ENCODE results near the gene EP400.

The EP400 gene

GRCh38 chr12:132020292-132020691 is 70.5 kb downstream of the EP400 start:
- H3K4me3 ChIP-seq (replicated peaks in 1 of 2; ENCODE audit: low read depth in 2 of 2, low read length in 2 of 2) = no peak overlapping the region
- TF ChIP-seq, protein P1, sequence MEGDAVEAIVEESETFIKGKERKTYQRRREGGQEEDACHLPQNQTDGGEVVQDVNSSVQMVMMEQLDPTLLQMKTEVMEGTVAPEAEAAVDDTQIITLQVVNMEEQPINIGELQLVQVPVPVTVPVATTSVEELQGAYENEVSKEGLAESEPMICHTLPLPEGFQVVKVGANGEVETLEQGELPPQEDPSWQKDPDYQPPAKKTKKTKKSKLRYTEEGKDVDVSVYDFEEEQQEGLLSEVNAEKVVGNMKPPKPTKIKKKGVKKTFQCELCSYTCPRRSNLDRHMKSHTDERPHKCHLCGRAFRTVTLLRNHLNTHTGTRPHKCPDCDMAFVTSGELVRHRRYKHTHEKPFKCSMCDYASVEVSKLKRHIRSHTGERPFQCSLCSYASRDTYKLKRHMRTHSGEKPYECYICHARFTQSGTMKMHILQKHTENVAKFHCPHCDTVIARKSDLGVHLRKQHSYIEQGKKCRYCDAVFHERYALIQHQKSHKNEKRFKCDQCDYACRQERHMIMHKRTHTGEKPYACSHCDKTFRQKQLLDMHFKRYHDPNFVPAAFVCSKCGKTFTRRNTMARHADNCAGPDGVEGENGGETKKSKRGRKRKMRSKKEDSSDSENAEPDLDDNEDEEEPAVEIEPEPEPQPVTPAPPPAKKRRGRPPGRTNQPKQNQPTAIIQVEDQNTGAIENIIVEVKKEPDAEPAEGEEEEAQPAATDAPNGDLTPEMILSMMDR (IDR thresholded peaks at IDR 0.05; ENCODE audit: low read depth, low read length) = no peak
- DNase-seq (ENCODE audit: low read depth in 2 of 2) = no peak

DNA sequence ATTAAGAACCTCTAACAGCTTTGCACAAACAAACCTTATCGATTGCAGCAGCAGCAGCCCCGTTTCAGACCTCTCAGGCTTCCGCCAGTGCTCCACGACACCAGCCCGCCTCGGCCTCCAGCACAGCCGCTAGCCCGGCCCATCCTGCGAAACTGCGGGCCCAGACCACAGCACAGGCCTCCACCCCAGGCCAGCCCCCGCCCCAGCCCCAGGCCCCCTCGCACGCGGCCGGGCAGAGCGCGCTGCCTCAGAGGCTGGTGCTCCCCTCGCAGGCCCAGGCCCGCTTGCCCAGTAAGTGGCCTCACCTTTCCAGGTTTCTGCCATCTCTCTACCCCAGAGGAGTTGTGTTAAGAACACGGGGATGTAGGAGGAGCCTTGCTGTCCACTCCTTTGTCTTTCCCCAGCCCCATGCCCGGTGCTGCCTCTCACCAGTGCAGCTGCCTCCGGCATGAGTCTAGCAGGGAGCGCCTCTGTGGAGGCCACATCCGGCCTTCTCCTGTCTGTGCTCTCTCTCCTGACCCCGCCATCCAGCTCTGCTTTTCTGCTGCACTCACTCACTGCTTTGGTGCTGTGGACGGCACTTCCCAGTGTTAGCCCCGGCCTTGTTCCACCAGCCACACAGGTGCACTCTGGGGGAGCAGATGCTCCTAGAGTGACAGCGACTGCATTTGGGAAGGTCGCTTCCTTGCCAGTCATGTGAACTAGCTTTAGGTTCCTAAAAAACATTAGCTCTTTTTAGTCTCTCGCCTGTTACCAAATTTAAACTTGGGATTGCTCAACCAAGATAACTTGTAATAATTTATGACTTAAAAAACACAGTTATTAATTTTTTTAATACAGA is 71.5 kb downstream of the EP400 start:
- no peak for DNase-seq (ENCODE audit: low read depth in 2 of 2)
- no peak overlapping the region for H3K4me3 ChIP-seq (replicated peaks in 1 of 2; ENCODE audit: low read depth in 2 of 2, low read length in 2 of 2)
- TF ChIP-seq, protein P1 (IDR thresholded peaks at IDR 0.05; ENCODE audit: low read depth, low read length) = no peak

DNA sequence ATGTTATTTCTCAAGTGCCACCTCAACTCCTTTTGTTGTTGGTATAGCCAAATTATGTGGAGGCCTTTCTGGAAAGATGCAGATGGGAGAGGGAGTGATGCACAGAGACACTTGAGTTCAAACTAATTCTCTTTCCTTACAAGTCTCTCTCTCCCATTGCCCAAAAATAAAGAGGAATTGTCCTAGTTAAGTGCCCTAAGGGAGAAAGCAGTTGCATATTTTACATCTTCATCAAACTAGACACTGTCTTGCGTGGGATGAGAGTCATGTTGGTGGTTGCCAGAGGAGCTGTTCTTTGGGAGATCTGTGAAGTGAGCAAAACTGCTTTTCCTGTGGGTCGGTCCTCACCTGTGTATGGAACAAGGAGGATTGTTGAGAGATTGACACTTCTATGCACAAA is 72.2 kb downstream of the EP400 start:
- TF ChIP-seq, protein P1 (IDR thresholded peaks at IDR 0.05; ENCODE audit: low read depth, low read length) = no peak
- no peak overlapping the region for H3K4me3 ChIP-seq (replicated peaks in 1 of 2; ENCODE audit: low read depth in 2 of 2, low read length in 2 of 2)
- DNase-seq (ENCODE audit: low read depth in 2 of 2) = no peak

- DNase-seq (ENCODE audit: low read depth in 2 of 2) = no peak
Observed at GRCh38 chr12:132023658-132024057, 73.9 kb downstream of the EP400 start.

GRCh38 chr12:132024758-132025157 is 75.0 kb downstream of the EP400 start:
- DNase-seq (ENCODE audit: low read depth in 2 of 2) = no peak
- H3K4me3 ChIP-seq (replicated peaks in 1 of 2; ENCODE audit: low read depth in 2 of 2, low read length in 2 of 2) = no peak overlapping the region
- TF ChIP-seq, protein P1 (IDR thresholded peaks at IDR 0.05; ENCODE audit: low read depth, low read length) = no peak

More at GRCh38 chr12:132023658-132024057, 73.9 kb downstream of the EP400 start:
- TF ChIP-seq, protein P1 (IDR thresholded peaks at IDR 0.05; ENCODE audit: low read depth, low read length) = no peak
- no peak overlapping the region for H3K4me3 ChIP-seq (replicated peaks in 1 of 2; ENCODE audit: low read depth in 2 of 2, low read length in 2 of 2)

- TF ChIP-seq, protein P1 (IDR thresholded peaks at IDR 0.05; ENCODE audit: low read depth, low read length) = no peak
- DNase-seq (ENCODE audit: low read depth in 2 of 2) = no peak
- H3K4me3 ChIP-seq (replicated peaks in 1 of 2; ENCODE audit: low read depth in 2 of 2, low read length in 2 of 2) = no peak overlapping the region
Observed at GRCh38 chr12:132025526-132025925, 75.8 kb downstream of the EP400 start.
